Esophagus squamous epithelium (tissue), 5 donors: ENCODE data around the gene PGAM5. TPM values are rescaled to one million over a fixed set of nuclear protein-coding genes. Genes with fewer than 3 reads are reported as not detected.

Experiments
- DNase-seq: peaks from one replicate; lab custom pipeline; 2025; lab: John Stamatoyannopoulos, UW
- H3K27ac ChIP-seq, 4 donors: fragments of 200-600 bp; sonication (generic); one replicate each; pipeline ENCODE4 v1.5.1; 2016 to 2019; ENCODE audit warnings: mild to moderate bottlenecking in 1 of 4
- H3K27me3 ChIP-seq, 4 donors: fragments of 200-600 bp; sonication (generic); 1 replicate in 3 of 4; 2 replicates in 1 of 4; pipeline versions ENCODE4 v1.5.1 to v1.6.0; 2017 to 2021; ENCODE audit warnings: antibody characterized with exemption in 1 of 4
- H3K36me3 ChIP-seq, 3 donors: fragments of 200-600 bp; sonication (generic); one replicate each; pipeline ENCODE4 v1.5.1; 2016 to 2019
- H3K4me1 ChIP-seq, 3 donors: fragments of 200-600 bp; sonication (generic); one replicate each; pipeline ENCODE4 v1.5.1; 2017 to 2019
- H3K4me3 ChIP-seq, 4 donors: fragments of 200-600 bp; sonication (generic); 1 replicate in 3 of 4; 2 replicates in 1 of 4; pipeline ENCODE4 v1.5.1; 2016 to 2019; ENCODE audit warnings: mild to moderate bottlenecking in 2 of 4, moderate library complexity in 1 of 4
- H3K9me3 ChIP-seq, 3 donors: fragments of 200-600 bp; sonication (generic); one replicate each; pipeline ENCODE4 v1.5.1; 2016 to 2019
- POLR2A ChIP-seq, 4 donors: fragments of 450-650 bp; IDR thresholded peaks; one replicate each; pipeline ENCODE4 v1.6.1; 2017; ENCODE audit warnings: antibody characterized with exemption in 4 of 4, mild to moderate bottlenecking in 4 of 4, moderate library complexity in 3 of 4
- WGBS, 2 donors: methylation state at CpG; one replicate each; pipeline ENCODE4 v1.1.5; 2018; 5-methylcytosine and 5-hydroxymethylcytosine counted together
- intact Hi-C: fragments of 100-400 bp; cut with DNase I; formaldehyde crosslinking; loops from one replicate; pipeline ENCODE4 v1.15.0; 2022
- small RNA-seq, 4 donors: library from RNA; depleted of rRNA; stranded (forward); fragments of <200 nt; gene quantifications; one replicate each; pipeline ENCODE3, GENCODE V24; 2016
- total RNA-seq, 4 donors: library from RNA; depleted of rRNA; stranded (reverse); fragments of >200 nt; gene quantifications; one replicate each; pipeline ENCODE4 v1.1.0, GENCODE V29; 2016
- TF ChIP-seq, protein P1 (sequence below), 6 experiments: fragments of 450-650 bp in 4 of 6; fragments of 200-600 bp in 2 of 6; sonication (generic) in 2 of 6; IDR thresholded peaks; one replicate each; pipeline ENCODE4 v1.5.1; 2016 to 2019; ENCODE audit warnings: antibody characterized with exemption in 6 of 6, mild to moderate bottlenecking in 4 of 6, moderate library complexity in 4 of 6
- donor health status: DM: yes; HTN: yes; CAD: no.

The PGAM5 gene
- total RNA-seq, 4 donors from 2014 or later, result 33.9 to 71.0 (median 39.9) TPM

DNA sequence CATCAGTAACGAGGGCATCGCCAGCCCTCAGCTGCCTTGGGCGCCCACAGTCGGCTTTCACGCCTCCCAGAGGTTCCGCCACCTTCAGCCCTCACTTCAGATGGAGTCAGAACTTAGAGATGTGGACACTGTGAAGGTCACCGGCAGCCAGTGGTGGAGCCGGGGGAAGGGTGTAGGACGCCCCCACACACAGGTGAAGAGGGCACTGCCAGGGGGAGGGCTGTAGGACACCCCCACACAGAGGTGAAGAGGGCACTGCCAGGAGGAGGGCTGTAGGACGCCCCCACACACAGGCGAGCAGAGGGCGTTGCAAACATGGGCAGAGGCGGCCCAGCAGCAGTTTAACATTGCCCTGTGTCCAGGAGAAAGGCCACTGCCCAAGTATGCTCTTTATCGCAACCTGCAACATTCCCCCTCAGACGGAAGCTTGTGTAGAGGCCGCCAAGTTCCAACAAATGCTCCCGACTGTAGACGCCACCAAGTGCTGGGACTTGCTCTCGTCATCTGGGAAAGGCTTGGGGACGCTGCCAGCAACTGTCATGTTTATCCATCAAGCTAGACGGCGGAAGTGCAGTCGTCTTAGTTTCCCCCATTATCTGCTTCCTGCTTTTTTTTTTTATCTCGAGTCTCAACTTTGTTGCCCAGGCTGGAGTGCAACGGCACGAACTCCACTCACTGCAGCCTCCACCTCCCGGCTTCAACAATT, 55.9 kb downstream of the PGAM5 start:
- 53 to 67% methylated on average over 12 of the region's 27 CpGs for WGBS, 2 donors
- H3K36me3 ChIP-seq, result peaks cover 0 to 27% (median 5%) of the 10 kb centered on the region in 3 donors
- peaks cover 4 to 45% (median 9%) of the 10 kb centered on the region in 3 donors for H3K4me1 ChIP-seq
- H3K9me3 ChIP-seq, result no peaks in the 10 kb centered on the region
- H3K27ac ChIP-seq, result peak overlapping the region in 3 of 4 donors; percentile 9 to 52 (median 36)
- no peak for TF ChIP-seq POLR2A (IDR thresholded peaks at IDR 0.05)
- TF ChIP-seq, protein P1, sequence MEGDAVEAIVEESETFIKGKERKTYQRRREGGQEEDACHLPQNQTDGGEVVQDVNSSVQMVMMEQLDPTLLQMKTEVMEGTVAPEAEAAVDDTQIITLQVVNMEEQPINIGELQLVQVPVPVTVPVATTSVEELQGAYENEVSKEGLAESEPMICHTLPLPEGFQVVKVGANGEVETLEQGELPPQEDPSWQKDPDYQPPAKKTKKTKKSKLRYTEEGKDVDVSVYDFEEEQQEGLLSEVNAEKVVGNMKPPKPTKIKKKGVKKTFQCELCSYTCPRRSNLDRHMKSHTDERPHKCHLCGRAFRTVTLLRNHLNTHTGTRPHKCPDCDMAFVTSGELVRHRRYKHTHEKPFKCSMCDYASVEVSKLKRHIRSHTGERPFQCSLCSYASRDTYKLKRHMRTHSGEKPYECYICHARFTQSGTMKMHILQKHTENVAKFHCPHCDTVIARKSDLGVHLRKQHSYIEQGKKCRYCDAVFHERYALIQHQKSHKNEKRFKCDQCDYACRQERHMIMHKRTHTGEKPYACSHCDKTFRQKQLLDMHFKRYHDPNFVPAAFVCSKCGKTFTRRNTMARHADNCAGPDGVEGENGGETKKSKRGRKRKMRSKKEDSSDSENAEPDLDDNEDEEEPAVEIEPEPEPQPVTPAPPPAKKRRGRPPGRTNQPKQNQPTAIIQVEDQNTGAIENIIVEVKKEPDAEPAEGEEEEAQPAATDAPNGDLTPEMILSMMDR (IDR thresholded peaks at IDR 0.05), result no peak
- intact Hi-C loops, result no loop called here
- DNase-seq, result no peak
- H3K27me3 ChIP-seq, result no peaks in the 10 kb centered on the region
- no peak overlapping the region for H3K4me3 ChIP-seq

DNA sequence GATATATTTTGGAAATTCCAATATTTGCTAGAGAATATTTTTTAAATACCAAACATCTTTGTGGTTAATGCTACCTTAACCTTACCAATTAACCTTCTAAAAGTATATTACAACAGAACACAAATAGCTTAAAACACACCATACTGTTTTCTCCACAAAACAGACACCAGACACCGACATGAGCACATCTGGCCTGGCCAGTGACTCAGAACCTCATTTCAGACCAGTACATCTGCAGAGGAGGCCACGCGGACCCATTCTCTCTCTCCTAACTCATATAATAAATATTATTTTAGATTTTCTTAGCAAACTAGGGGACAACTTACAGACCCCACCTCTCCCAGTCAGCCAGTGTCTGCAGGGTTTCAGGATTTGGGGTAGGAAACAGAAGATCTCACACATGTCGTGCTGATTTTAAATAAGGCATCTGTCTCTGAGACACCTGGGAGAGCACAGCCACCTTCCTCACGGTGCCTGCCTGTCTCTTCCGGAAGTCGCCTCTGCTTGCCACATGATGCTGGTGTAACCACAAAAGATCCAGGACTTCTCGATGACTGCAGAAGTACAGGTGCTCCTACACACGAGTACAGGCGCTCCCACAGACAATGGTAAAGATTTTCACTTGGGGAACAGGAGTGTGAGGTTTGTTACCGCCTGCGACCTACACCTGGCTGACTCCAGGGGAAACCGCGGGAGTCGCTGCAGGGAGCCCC, 60.6 kb downstream of the PGAM5 start:
- Histone ChIP-seq H3K4me3 (no peak overlapping the region), H3K27me3 (no peaks in the 10 kb centered on the region), H3K4me1 (peaks cover 0 to 30% (median 0%) of the 10 kb centered on the region in 3 donors), H3K27ac (peak overlapping the region in 1 of 4 donors; percentile 40), H3K36me3 (peaks cover 12 to 74% (median 28%) of the 10 kb centered on the region in 3 donors), H3K9me3 (no peaks in the 10 kb centered on the region)
- WGBS, 2 donors, result 60 to 77% methylated on average over 5 to 10 of the region's 15 CpGs
- intact Hi-C loops, result no loop called here
- no peak for DNase-seq
- no peak for TF ChIP-seq POLR2A (IDR thresholded peaks at IDR 0.05)
- TF ChIP-seq, protein P1 (IDR thresholded peaks at IDR 0.05), result no peak

Small RNA genes within 50 kb of the gene (small RNA-seq; reads per million reads assigned to genes)
- gene RNA5SP379, result 0 to 0.27 (median 0.07) reads per million in 4 donors

Other genes starting within 250 kb of the PGAM5 start
- 10 to 100 TPM in 3 of 4 donors, 1 to 10 TPM in 1; 5.9 to 34.3 (median 23.4) TPM for gene FBRSL1, start 220.7 kb upstream of the PGAM5 start, total RNA-seq
- 1 to 10 TPM in 1 of 4 donors, not detected in 3; 1.5 TPM for gene LRCOL1, start 100.3 kb upstream of the PGAM5 start, total RNA-seq
- 1 to 10 TPM in 1 of 4 donors, under 1 TPM in 1, not detected in 2; 0.35 to 8.0 TPM for gene P2RX2, start 92.1 kb upstream of the PGAM5 start, total RNA-seq
- 10 to 100 TPM; 17.8 to 42.4 (median 27.0) TPM for gene POLE, start 23.5 kb upstream of the PGAM5 start, total RNA-seq
- gene PXMP2, start 23.3 kb upstream of the PGAM5 start, total RNA-seq, result 10 to 100 TPM; 16.3 to 31.9 (median 18.5) TPM
- gene ANKLE2, start 51.0 kb downstream of the PGAM5 start, total RNA-seq, result 10 to 100 TPM; 26.4 to 73.5 (median 57.7) TPM
- 10 to 100 TPM; 37.0 to 62.2 (median 54.0) TPM for gene GOLGA3, start 118.0 kb downstream of the PGAM5 start, total RNA-seq
- gene CHFR, start 176.8 kb downstream of the PGAM5 start, total RNA-seq, result 10 to 100 TPM; 19.0 to 37.9 (median 35.8) TPM
- gene ZNF605, start 245.5 kb downstream of the PGAM5 start, total RNA-seq, result 10 to 100 TPM in 1 of 4 donors, 1 to 10 TPM in 3; 3.2 to 10.1 (median 5.1) TPM